GM19438 (cell line): ENCODE measurements around the gene POLR3GL.

Source experiments
- ATAC-seq: cut with Tn5 transposase; IDR thresholded peaks from one replicate; pipeline ENCODE4 v1.9.1; 2021; ENCODE audit warnings: low read depth; ENCODE audit not compliant: unreplicated experiment

Gene POLR3GL

GRCh38 chr1:145967288-145967687 is 2.8 kb downstream of the POLR3GL start:
- ATAC-seq: no peak

GRCh38 chr1:145972580-145972979 is 8.1 kb downstream of the POLR3GL start:
- no peak for ATAC-seq

- no peak for ATAC-seq
These were observed 10.2 kb downstream of the POLR3GL start for GRCh38 chr1:145974721-145975120.

DNA sequence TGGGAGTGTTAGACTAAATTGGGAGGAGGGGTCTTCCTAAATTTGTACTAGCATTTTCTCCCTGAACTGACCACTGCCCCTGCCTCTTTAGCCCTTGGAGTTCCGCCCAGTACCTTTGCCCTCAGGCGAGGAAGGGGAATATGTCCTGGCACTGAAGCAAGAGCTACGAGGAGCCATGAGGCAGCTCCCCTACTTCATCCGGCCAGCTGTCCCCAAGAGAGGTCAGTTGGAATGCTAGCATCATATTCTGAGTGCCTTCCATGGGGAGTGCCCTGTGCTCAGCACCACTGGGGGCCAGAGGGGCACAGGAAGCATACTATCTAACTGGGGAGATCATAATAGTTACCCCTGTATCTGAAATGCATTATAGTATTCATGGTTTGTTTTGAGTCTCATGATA is 10.7 kb downstream of the POLR3GL start:
- no peak for ATAC-seq

- no peak for ATAC-seq
These were observed 12.5 kb downstream of the POLR3GL start for GRCh38 chr1:145977016-145977415.

DNA sequence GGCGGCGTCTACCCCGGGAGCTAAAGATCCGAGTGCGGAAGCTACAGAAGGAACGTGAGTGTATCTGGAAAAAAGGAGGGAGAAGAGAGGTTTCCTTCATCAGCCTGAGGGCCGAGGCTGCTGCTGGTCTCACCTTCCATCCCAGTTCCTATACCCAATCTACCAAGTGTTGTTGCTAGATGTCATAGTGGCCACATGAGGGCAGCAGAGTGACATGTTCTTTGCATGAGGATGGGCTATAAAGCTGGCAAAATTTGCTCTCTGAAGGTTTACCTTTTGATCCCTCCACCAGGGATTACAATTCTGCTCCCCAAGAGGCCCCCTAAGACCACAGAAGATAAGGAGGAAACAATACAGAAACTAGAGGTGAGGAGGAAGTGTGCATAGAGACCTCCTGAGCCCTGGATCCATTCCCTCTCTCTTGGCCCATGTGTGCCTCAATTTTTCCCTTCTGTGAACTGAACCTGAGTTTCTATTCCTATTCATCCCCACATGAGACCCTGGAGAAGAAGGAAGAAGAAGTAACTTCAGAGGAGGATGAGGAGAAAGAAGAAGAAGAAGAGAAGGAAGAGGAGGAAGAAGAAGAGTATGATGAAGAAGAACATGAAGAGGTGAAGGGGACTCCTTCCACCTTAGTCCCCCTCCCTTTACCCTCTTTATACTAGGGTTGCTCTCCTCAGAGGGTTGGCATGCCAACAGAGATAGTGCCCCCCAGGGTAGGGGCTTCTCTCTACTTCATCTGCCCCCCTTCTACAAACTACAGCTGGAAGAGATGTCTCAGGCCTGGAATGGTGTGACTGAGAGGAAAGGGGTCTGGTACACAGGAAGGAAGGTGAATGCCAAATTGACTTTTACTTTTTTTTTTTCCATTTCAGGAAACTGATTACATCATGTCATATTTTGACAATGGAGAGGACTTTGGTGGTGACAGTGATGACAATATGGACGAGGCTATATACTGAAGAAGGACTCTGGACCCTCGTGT is 13.3 kb downstream of the POLR3GL start:
- no peak for ATAC-seq

DNA sequence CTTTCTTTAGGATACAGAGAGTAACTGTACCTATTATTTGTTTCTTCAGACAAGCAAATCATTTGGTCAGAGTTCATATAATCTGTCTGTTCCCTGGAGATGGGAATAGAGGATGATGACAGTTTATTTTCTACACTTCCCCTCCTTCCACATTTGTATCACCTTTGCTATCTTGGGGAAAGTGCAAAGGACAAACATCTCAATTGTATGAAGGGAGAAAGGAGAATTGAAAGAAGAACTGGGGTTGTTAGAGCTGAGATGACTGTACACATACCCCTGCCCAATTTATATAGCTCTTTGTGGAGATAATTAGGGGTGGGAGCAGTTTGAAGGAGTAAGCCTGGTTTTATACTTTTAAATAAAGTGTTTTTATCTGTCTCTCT is 14.0 kb downstream of the POLR3GL start:
- ATAC-seq: no peak

- peak; percentile 85 for ATAC-seq
These were observed 14.6 kb downstream of the POLR3GL start for GRCh38 chr1:145978854-145979745.

DNA sequence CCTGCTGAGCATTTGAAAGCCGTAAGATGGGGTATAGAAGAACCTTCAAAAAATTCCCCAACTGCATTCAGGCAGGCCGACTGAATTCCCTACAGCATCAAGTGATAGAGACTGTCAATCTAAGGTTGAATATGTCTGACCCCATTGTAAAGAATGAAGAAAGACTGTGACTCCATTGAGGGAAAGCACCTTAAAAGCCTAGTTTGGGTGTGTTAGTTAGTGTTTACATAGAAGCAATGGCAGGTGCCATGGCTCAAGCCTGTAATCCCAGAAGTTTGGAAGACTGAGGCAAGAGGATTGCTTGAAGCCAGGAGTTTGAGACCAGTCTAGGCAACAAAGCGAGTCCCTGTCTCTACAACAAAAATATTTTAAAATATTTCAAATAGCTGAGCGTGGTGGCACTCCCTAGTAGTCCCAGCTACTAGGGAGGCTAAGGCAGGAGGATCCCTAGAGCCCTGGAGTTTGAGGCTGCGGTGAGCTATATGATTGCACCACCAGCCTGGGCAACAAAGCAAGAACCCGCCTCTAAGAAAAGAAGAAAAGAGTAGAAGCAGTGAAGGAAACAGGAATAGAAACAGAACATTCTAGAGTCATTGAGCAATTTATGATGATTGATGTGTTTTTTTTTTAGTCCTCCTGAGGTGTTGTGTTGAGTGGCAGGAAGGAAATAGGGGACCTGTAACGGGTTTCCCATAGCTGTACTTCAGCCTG is 15.4 kb downstream of the POLR3GL start:
- peak; percentile 38 for ATAC-seq

DNA sequence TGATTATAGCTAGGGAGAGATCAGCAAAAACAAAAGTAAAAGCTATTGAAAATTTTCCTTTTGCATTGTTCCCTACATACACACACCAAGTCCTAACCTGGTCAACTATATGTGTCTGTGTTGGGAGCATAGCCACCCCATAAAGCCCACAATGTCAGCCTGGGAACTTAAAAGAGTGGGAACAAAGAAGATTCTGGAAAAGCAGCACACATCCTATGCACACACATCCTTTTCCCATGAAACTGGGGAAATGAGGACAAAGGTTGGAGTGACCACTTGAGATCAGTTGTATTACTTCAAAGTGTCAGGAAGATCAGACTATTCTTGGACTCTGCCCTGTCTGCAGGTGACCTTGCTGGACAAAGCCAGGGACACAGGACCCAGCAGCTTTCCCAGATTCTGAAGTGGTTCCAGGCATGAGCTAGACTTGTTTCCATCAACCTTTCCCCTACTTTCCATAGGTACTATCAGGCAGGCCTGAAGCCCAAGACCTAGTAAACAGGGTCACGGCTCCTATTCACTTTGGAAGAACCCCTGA is 16.0 kb downstream of the POLR3GL start:
- ATAC-seq: no peak

GRCh38 chr1:145982010-145982723 is 17.7 kb downstream of the POLR3GL start:
- ATAC-seq: no peak

- ATAC-seq: no peak
These were observed 18.8 kb downstream of the POLR3GL start for GRCh38 chr1:145983206-145983675.

- no peak for ATAC-seq
These were observed 19.7 kb downstream of the POLR3GL start for GRCh38 chr1:145983960-145984830.

DNA sequence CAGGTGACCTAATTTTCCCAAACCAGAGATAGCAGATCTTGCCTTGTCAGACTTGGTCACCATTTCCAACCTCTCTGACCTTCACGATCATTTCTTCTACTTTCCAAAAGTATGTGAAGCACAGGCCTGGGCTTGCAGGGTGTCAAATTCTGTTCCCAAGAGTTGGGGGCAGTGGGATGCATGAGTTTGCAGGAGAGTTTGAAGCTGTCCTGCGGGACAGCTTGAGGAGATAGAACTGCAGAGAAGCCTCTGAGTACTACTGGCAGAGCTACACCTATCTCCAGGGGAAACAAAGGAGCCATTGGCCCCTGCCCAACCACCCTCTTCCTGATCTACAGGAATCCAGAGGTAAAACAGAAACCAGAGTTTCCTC is 20.6 kb downstream of the POLR3GL start:
- no peak for ATAC-seq

- ATAC-seq: no peak
These were observed 21.3 kb downstream of the POLR3GL start for GRCh38 chr1:145985502-145986439.

- no peak for ATAC-seq
These were observed 22.1 kb downstream of the POLR3GL start for GRCh38 chr1:145986551-145986950.

DNA sequence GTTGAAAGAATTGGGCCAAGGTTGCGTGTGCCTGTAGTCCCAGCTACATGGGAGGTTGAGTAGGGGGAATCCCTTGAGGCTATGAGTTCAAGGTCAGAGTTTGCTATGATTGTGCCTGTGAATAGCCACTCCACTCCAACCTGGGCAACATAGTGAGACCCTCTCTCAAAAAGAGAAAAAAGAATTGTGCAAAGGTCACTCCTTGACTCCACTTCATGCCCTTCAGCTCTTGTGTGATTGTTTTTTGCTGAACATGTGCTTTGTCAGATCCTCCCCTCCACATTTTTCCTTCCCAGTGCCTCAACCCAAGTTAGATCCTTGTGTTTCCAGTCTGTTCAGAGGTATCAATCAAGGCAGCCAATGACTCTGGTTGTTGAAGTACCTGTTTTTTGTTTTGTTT is 23.4 kb downstream of the POLR3GL start:
- no peak for ATAC-seq

- ATAC-seq: no peak
These were observed 24.3 kb downstream of the POLR3GL start for GRCh38 chr1:145988773-145989172.
